Ovary (tissue), 3 donors: Measurements from ENCODE around the gene PDE4C.

Experiments
- CTCF ChIP-seq, 3 donors: fragments of 450-650 bp in 2 of 3; fragments of 200-600 bp in 1 of 3; IDR thresholded peaks; one replicate each; pipeline versions ENCODE4 v1.5.1 to v1.8.0; 2016 to 2022; ENCODE audit warnings: antibody characterized with exemption in 3 of 3, mild to moderate bottlenecking in 1 of 3
- EP300 ChIP-seq: sonication (generic); formaldehyde crosslinking; IDR thresholded peaks from one replicate; pipeline ENCODE4 v1.6.1; 2017; ENCODE audit warnings: antibody characterized with exemption
- donor health status: DM: no; HTN: no; CAD: no.

GRCh38 chr19:18253130-18253529 lies 26.9 kb upstream of the PDE4C start:
- TF ChIP-seq EP300: no peak
- no peak for TF ChIP-seq CTCF (IDR thresholded peaks at IDR 0.05)
